ENCODE measurements around the gene NT5DC4.

- TF ChIP-seq POLR2A (IDR thresholded peaks at IDR 0.05; ENCODE audit: low read depth) = no peak
- no peak for TF ChIP-seq CTCF (IDR thresholded peaks at IDR 0.05)
- no peak for TF ChIP-seq EP300 (IDR thresholded peaks at IDR 0.05)
Observed at GRCh38 chr2:112755444-112755843, 34.6 kb downstream of the NT5DC4 start.
